Measurements from ENCODE around the gene MVB12B. TPM values are rescaled to one million over a fixed set of nuclear protein-coding genes. Genes with fewer than 3 reads are reported as not detected.

MVB12B gene
- total and polyA plus RNA-seq, 2 of the 13 experiments (the other 11 are each of a cell fraction or from before 2014, with no cell fraction given): 12.1 to 30.1 TPM

DNA sequence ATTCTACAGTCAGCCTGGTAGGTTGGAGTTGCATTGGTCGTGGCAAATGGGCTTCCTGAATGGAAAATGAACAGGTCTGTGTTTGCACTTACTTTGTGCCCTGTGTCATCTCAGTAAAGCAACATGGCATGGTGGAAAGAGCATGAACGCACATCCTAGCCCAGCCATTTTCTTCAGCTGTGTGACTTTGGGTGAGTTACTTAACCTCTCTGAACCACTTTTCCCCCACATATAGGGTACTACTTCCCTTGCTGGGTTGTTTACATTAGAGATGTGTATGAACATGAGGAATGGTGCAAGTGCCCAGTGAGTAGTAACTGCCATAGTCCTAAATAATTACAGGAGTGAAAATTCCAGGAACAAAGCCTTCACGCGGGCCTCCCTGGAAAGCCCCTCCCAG is 83.6 kb downstream of the MVB12B start:
- Histone ChIP-seq H3K36me3 (replicated peaks in 1 of 2; ENCODE audit: control insufficient read depth in 1 of 2, insufficient read depth in 2 of 2, low read length in 2 of 2) (peaks cover 1 to 43% of the 10 kb centered on the region in 2 experiments), H3K9me3 (ENCODE audit: low read length) (no peaks in the 10 kb centered on the region), H4K20me1 (ENCODE audit: insufficient read depth, low read length) (no peaks in the 10 kb centered on the region), H3K27me3 (ENCODE audit: control insufficient read depth in 1 of 2, insufficient read depth in 2 of 2, low read length in 2 of 2) (no peaks in the 10 kb centered on the region), H3K9ac (ENCODE audit: insufficient read depth, low read depth, low read length) (no peak overlapping the region), H2AFZ (ENCODE audit: low read length) (no peak overlapping the region), H3K79me2 (ENCODE audit: insufficient read depth, low read length) (no peaks in the 10 kb centered on the region), H3K27ac (ENCODE audit: extremely low read length, insufficient read depth, low read length) (no peak overlapping the region), H3K4me3 (replicated peaks in 1 of 3; ENCODE audit: insufficient read depth in 1 of 3, low read depth in 2 of 3, low read length in 3 of 3) (no peak overlapping the region), H3K4me1 (ENCODE audit: insufficient read depth, low read length) (no peaks in the 10 kb centered on the region), H3K4me2 (ENCODE audit: low read depth, low read length) (no peak overlapping the region)
- 95% methylated on average over 4 of the region's 4 CpGs for WGBS (ENCODE audit: low lambda C conversion rate)
- DNase-seq (ENCODE audit: low spot score) (no peak), ATAC-seq (no peak), FAIRE-seq (no peak)
- intact Hi-C loops (cut with micrococcal nuclease; ENCODE audit: unreplicated experiment): no loop called here
- ChIA-PET CTCF (ENCODE audit: low intra/inter-chr PET ratio, low total read pairs) (no interaction called here), POLR2A (no interaction called here)
- peak; percentile 81; the same call in 1 of the 2 replicates for TF ChIP-seq ZNF768 (CRISPR knock-in tag; IDR thresholded peaks at IDR 0.05)
- TF ChIP-seq, protein P1, sequence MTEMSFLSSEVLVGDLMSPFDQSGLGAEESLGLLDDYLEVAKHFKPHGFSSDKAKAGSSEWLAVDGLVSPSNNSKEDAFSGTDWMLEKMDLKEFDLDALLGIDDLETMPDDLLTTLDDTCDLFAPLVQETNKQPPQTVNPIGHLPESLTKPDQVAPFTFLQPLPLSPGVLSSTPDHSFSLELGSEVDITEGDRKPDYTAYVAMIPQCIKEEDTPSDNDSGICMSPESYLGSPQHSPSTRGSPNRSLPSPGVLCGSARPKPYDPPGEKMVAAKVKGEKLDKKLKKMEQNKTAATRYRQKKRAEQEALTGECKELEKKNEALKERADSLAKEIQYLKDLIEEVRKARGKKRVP (CRISPR knock-in tag; IDR thresholded peaks at IDR 0.05): no peak
- TF ChIP-seq, protein P2, sequence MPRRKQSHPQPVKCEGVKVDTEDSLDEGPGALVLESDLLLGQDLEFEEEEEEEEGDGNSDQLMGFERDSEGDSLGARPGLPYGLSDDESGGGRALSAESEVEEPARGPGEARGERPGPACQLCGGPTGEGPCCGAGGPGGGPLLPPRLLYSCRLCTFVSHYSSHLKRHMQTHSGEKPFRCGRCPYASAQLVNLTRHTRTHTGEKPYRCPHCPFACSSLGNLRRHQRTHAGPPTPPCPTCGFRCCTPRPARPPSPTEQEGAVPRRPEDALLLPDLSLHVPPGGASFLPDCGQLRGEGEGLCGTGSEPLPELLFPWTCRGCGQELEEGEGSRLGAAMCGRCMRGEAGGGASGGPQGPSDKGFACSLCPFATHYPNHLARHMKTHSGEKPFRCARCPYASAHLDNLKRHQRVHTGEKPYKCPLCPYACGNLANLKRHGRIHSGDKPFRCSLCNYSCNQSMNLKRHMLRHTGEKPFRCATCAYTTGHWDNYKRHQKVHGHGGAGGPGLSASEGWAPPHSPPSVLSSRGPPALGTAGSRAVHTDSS (CRISPR knock-in tag; conservative IDR thresholded peaks at IDR 0.05): no peak
- no peak for TF ChIP-seq ZNF569 (CRISPR knock-in tag; IDR thresholded peaks at IDR 0.05; ENCODE audit: borderline replicate concordance)
- no peak for TF ChIP-seq ZNF780A (CRISPR knock-in tag; IDR thresholded peaks at IDR 0.05)
- no peak for TF ChIP-seq ZNF549 (CRISPR knock-in tag; IDR thresholded peaks at IDR 0.05)
- no TSS peak for BruUV-seq (replicated peaks)
- in situ Hi-C loops (cut with HindIII; ENCODE audit: extremely low pct_ligation_motif_present, low pct_unique_long_range_greater_than_20kb): no loop called here
